ENCODE results near the gene MRAS.

MRAS gene

GRCh38 chr3:138405486-138405885 lies 57.1 kb downstream of the MRAS start:
- ATAC-seq (ENCODE audit: low read depth), result no peak
- Histone ChIP-seq H3K36me3 (ENCODE audit: low read depth) (no peaks in the 10 kb centered on the region), H3K4me3 (ENCODE audit: severe bottlenecking) (no peak overlapping the region), H3K27ac (ENCODE audit: poor library complexity, severe bottlenecking) (no peak overlapping the region), H3K4me1 (ENCODE audit: insufficient read depth, poor library complexity, severe bottlenecking) (no peaks in the 10 kb centered on the region), H3K27me3 (ENCODE audit: insufficient read depth, poor library complexity, severe bottlenecking) (no peaks in the 10 kb centered on the region), H3K9me3 (ENCODE audit: severe bottlenecking) (peaks cover 2% of the 10 kb centered on the region)
- TF ChIP-seq, protein P1, sequence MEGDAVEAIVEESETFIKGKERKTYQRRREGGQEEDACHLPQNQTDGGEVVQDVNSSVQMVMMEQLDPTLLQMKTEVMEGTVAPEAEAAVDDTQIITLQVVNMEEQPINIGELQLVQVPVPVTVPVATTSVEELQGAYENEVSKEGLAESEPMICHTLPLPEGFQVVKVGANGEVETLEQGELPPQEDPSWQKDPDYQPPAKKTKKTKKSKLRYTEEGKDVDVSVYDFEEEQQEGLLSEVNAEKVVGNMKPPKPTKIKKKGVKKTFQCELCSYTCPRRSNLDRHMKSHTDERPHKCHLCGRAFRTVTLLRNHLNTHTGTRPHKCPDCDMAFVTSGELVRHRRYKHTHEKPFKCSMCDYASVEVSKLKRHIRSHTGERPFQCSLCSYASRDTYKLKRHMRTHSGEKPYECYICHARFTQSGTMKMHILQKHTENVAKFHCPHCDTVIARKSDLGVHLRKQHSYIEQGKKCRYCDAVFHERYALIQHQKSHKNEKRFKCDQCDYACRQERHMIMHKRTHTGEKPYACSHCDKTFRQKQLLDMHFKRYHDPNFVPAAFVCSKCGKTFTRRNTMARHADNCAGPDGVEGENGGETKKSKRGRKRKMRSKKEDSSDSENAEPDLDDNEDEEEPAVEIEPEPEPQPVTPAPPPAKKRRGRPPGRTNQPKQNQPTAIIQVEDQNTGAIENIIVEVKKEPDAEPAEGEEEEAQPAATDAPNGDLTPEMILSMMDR (IDR thresholded peaks at IDR 0.05; ENCODE audit: poor library complexity, severe bottlenecking), result no peak
- DNase-seq (ENCODE audit: low spot score), result no peak

DNA sequence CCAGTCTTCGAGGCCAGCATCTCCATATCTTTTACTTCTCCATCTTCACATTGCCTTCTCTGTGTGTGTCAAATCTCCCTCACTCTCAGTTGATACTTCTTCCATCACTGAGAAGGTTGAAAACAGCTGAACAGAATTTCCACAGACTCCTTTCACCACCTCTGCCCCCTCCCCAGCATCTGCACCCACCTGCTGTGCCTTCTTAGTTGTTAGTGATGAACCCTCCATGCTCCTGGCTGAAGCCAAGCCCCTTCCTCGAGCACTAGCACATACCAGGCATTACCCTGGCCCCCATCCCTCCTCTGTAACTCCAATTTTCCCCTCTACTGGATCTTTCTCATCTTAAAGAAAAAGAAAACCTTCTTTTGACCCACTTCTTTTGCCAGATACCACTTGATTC lies 58.2 kb downstream of the MRAS start:
- Histone ChIP-seq H3K4me3 (ENCODE audit: severe bottlenecking) (no peak overlapping the region), H3K4me1 (ENCODE audit: insufficient read depth, poor library complexity, severe bottlenecking) (no peaks in the 10 kb centered on the region), H3K27ac (ENCODE audit: poor library complexity, severe bottlenecking) (no peak overlapping the region), H3K9me3 (ENCODE audit: severe bottlenecking) (peaks cover 2% of the 10 kb centered on the region), H3K27me3 (ENCODE audit: insufficient read depth, poor library complexity, severe bottlenecking) (no peaks in the 10 kb centered on the region), H3K36me3 (ENCODE audit: low read depth) (no peaks in the 10 kb centered on the region)
- DNase-seq (ENCODE audit: low spot score) (no peak), ATAC-seq (ENCODE audit: low read depth) (no peak)
- TF ChIP-seq, protein P1 (IDR thresholded peaks at IDR 0.05; ENCODE audit: poor library complexity, severe bottlenecking), result no peak

GRCh38 chr3:138407236-138407907 lies 59.0 kb downstream of the MRAS start:
- no peaks in the 10 kb centered on the region for H3K27me3 ChIP-seq (ENCODE audit: insufficient read depth, poor library complexity, severe bottlenecking)

DNA sequence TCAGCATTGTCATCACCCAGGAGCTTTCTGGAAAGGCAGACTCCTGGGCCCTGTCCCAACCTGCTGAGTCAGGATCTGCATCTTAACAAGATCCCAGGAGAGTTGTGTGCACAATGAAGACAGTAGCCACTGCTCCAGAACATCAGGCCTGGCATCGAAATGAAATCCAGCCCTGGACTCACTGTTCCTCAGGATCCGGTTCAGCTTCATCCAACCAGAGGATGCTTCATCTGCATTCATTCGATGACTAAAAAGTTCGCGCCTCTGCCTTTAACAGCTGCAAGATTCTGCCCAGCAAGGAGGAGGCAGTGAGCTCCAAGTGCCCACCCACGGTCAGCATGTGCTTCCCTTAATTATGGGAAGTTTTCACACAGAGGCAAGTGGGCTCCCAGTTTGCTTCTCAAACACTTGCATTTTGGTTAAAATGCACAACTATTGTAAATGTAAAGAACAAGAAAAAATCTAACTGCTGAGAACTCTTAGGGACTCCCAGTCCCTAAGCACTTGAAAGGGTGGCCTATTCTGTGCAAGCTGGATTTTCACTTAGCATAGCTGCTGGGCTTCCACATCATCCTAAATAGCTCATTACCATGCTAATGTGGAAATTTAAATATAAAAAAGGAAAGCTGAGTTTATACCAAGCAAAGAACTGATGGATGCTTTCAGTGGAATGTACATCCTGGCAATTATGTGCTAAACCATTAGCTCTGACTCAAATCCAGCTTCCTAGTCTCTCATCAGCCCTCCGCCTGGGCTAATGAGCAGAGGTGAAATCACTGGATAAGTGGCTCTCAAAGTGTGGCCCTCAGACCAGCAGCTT lies 60.6 kb downstream of the MRAS start:
- Histone ChIP-seq H3K9me3 (ENCODE audit: severe bottlenecking) (peaks cover 2% of the 10 kb centered on the region), H3K27me3 (ENCODE audit: insufficient read depth, poor library complexity, severe bottlenecking) (no peaks in the 10 kb centered on the region), H3K27ac (ENCODE audit: poor library complexity, severe bottlenecking) (no peak overlapping the region), H3K36me3 (ENCODE audit: low read depth) (no peaks in the 10 kb centered on the region), H3K4me3 (ENCODE audit: severe bottlenecking) (no peak overlapping the region), H3K4me1 (ENCODE audit: insufficient read depth, poor library complexity, severe bottlenecking) (no peaks in the 10 kb centered on the region)
- no peak for ATAC-seq (ENCODE audit: low read depth)
- TF ChIP-seq, protein P1 (IDR thresholded peaks at IDR 0.05; ENCODE audit: poor library complexity, severe bottlenecking), result no peak
- no peak for DNase-seq (ENCODE audit: low spot score)

More at GRCh38 chr3:138407236-138407907, 59.0 kb downstream of the MRAS start:
- Histone ChIP-seq H3K4me3 (ENCODE audit: severe bottlenecking) (no peak overlapping the region), H3K4me1 (ENCODE audit: insufficient read depth, poor library complexity, severe bottlenecking) (no peaks in the 10 kb centered on the region), H3K9me3 (ENCODE audit: severe bottlenecking) (peaks cover 2% of the 10 kb centered on the region), H3K27ac (ENCODE audit: poor library complexity, severe bottlenecking) (no peak overlapping the region), H3K36me3 (ENCODE audit: low read depth) (no peaks in the 10 kb centered on the region)
- ATAC-seq (ENCODE audit: low read depth) (no peak), DNase-seq (ENCODE audit: low spot score) (no peak)
- TF ChIP-seq, protein P1 (IDR thresholded peaks at IDR 0.05; ENCODE audit: poor library complexity, severe bottlenecking), result no peak
